ENCODE data around the gene ZFAND3. TPM values are rescaled to one million over a fixed set of nuclear protein-coding genes. Genes with fewer than 3 reads are reported as not detected.
A peak's percentile ranks its signal among the peaks of the same experiment; 100 is the strongest.

ZFAND3 gene
- total RNA-seq, 1 donor from 2014 or later = 18.7 TPM

DNA sequence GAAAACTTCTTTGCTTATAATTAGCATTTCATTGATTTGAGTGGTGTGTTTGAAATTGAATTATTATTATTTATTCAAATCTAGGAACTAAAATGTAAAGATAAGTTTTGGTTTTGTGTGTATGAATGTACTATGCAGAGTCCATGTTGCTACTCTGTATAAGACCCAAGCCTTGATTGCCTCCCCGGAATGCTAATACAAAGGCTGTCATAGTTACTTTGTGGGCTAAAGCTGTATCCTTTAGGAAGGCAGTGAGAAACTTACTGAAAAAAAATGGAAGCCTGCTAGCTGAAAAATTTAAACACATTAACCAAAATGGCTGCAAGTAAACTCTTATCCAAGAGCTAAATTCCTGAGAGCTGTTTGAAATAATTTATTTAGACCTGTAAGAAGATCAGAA lies 213.3 kb downstream of the ZFAND3 start:
- no peak overlapping the region for H3K4me3 ChIP-seq (ENCODE audit: low read depth, low read length)
- DNase-seq (ENCODE audit: low read depth) = no peak
- TF ChIP-seq, protein P1, sequence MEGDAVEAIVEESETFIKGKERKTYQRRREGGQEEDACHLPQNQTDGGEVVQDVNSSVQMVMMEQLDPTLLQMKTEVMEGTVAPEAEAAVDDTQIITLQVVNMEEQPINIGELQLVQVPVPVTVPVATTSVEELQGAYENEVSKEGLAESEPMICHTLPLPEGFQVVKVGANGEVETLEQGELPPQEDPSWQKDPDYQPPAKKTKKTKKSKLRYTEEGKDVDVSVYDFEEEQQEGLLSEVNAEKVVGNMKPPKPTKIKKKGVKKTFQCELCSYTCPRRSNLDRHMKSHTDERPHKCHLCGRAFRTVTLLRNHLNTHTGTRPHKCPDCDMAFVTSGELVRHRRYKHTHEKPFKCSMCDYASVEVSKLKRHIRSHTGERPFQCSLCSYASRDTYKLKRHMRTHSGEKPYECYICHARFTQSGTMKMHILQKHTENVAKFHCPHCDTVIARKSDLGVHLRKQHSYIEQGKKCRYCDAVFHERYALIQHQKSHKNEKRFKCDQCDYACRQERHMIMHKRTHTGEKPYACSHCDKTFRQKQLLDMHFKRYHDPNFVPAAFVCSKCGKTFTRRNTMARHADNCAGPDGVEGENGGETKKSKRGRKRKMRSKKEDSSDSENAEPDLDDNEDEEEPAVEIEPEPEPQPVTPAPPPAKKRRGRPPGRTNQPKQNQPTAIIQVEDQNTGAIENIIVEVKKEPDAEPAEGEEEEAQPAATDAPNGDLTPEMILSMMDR (conservative IDR thresholded peaks at IDR 0.05; ENCODE audit: low read depth, low read length) = no peak

DNA sequence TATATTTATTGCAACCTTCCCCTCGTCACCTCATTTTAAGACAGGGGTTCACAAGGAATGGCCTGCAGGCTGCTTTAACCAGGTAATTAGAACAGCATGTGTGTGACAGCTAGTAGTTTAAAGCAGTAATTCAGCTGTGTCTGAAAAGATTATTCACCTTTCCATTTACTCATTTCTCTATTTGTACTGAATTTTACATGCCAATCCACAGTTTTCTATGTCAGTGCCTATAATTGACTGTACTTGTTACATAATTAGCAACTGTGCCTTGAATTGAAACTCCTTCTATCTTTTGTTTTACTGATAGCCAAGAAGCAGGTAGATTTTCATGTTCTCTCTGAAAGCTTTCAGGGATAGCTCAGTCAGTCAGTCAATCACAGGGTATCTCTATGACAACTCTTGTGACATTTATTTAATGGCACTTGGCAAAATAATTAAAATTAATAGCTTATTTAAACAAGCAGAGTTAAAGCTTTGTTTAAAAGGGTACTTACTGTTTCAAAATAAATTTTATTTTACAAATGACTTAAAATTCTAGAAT lies 214.0 kb downstream of the ZFAND3 start:
- TF ChIP-seq, protein P1 (conservative IDR thresholded peaks at IDR 0.05; ENCODE audit: low read depth, low read length) = no peak
- no peak for DNase-seq (ENCODE audit: low read depth)
- H3K4me3 ChIP-seq (ENCODE audit: low read depth, low read length) = no peak overlapping the region

DNA sequence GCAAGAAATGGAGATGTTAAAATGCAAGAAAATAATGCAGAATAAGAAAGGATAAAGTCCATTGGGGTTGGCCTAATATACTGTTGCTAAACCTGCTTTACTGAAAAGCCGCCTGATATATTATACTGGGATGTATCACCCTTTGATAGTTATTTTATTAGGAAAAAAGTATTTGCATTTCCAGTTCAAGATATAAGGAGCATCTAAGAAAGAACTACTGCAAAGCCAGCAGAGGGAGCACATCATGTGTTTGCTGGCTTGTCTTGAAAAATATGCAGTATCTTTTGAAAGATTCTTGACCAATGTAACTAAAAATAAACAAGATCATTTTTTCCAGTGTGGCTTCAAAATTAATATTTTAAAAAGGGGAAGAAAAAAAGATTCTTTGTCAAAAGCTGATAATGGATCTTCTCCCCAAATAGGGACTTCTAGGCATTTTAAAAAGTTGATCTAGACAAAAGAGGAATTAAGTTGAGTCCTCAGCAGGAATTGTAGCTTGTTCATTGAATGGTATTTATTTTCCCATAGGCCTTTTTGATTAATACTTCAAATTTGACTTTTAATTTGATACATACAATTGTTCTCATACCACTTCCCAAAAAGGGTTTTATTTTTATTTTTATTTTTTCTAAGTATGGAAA lies 214.9 kb downstream of the ZFAND3 start:
- DNase-seq (ENCODE audit: low read depth) = no peak
- H3K4me3 ChIP-seq (ENCODE audit: low read depth, low read length) = no peak overlapping the region
- TF ChIP-seq, protein P1 (conservative IDR thresholded peaks at IDR 0.05; ENCODE audit: low read depth, low read length) = peak; percentile 75

DNA sequence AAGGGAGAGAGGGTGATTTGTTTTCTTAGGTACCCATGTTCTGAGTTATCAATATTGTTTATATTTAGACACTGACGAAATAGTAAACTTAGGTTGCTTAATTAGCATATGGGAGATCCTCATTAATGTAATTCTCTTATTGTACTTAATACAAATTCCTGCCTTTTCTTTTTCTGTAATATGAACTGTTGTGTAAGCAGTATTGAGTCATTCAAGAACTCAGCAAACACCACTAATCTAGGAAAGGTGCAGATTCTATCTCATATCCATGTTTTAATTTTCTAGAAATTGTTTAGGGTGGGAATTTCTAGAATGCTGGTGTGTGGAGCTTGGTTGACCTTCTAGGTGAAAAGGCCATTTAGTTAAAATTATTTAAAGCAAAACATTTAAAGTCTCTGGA lies 216.0 kb downstream of the ZFAND3 start:
- TF ChIP-seq, protein P1 (conservative IDR thresholded peaks at IDR 0.05; ENCODE audit: low read depth, low read length) = no peak
- no peak overlapping the region for H3K4me3 ChIP-seq (ENCODE audit: low read depth, low read length)
- no peak for DNase-seq (ENCODE audit: low read depth)

DNA sequence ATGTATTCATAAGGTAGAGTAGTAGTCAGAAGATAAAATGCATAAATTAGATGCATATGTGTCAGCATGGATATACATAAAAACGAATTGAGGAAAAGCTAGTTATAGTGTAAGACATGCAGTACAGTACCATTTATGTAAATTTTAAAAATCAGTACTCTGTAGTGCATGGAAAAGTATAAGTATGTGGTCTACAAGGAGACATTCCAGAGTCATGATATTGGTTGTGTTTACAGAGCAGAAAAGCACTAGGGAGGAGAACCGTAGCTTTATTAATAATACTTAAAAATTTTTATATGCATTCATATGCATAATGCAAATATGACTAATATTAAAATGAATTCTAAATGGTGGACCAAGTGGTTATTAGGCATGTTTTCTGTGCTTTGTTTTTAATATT lies 220.0 kb downstream of the ZFAND3 start:
- DNase-seq (ENCODE audit: low read depth) = no peak
- H3K4me3 ChIP-seq (ENCODE audit: low read depth, low read length) = no peak overlapping the region
- TF ChIP-seq, protein P1 (conservative IDR thresholded peaks at IDR 0.05; ENCODE audit: low read depth, low read length) = no peak

DNA sequence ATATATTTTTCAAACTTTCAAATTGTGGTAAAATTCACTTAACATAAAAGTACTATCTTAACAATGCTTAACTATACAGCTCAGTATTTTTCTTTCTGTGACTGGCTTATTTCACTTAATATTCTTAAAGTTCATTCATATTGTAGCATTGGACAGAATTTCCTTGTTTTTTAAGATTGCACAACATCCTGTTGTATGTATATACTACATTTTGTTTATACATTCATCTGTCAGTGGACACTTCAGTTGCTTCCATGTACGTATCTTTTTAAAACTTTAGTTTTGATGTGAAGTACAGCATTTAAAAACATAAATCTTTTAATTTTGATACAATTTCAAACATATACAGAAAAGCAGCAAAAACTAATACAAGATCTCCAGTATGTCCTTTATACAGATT lies 220.7 kb downstream of the ZFAND3 start:
- no peak for DNase-seq (ENCODE audit: low read depth)
- TF ChIP-seq, protein P1 (conservative IDR thresholded peaks at IDR 0.05; ENCODE audit: low read depth, low read length) = no peak
- no peak overlapping the region for H3K4me3 ChIP-seq (ENCODE audit: low read depth, low read length)

DNA sequence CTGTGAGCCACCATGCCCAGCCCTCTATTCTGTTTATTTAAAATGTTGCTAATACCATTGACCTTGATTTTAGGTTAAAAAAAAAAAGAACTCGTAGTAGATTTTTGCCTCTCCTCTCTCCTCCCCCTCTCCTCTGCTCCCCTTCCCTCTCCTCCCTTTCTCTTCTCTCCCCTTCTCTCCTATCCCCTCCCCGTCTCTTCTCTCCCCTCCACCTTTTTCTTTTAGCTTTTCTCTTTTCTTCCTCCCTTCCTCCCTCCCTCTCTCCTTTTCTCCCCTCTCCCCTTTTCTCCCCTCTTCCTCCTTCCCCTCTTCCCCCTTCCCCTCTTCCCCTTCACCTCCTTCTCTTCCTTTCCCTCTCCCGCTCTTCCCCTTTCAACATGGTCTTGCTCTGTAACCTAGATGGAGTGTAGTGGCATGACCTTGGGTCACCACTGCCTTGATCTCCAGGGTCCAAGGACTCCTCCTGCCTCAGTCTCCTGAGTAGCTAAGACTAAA lies 223.8 kb downstream of the ZFAND3 start:
- DNase-seq (ENCODE audit: low read depth) = no peak
- TF ChIP-seq, protein P1 (conservative IDR thresholded peaks at IDR 0.05; ENCODE audit: low read depth, low read length) = no peak
- no peak overlapping the region for H3K4me3 ChIP-seq (ENCODE audit: low read depth, low read length)

Measured in epithelial cell of proximal tubule (primary cell).